IMR-90 (cell line): Measurements from ENCODE around the gene EXOC3L2.
A peak's percentile ranks its signal among the peaks of the same experiment; 100 is the strongest.

Experiments used
- MAFK ChIP-seq: IDR thresholded peaks from 2 replicates; pipeline ENCODE4 v1.6.1; 2012; ENCODE audit warnings: low read depth, low read length, improper control_type of control experiment
- MAZ ChIP-seq: IDR thresholded peaks from 2 replicates; pipeline ENCODE4 v1.6.1; 2012; ENCODE audit warnings: low read depth, mild to moderate bottlenecking, low read length, improper control_type of control experiment, moderate library complexity, borderline replicate concordance
- POLR2A ChIP-seq: IDR thresholded peaks from 2 replicates; pipeline ENCODE4 v1.6.1; 2012; ENCODE audit warnings: mild to moderate bottlenecking, low read depth, low read length
- RAD21 ChIP-seq: IDR thresholded peaks from 2 replicates; pipeline ENCODE4 v1.6.1; 2012; ENCODE audit warnings: low read length, improper control_type of control experiment
- RFX5 ChIP-seq: IDR thresholded peaks from 2 replicates; pipeline ENCODE4 v1.8.0; 2012; ENCODE audit warnings: low read depth, mild to moderate bottlenecking, low read length, moderate library complexity
- SMC3 ChIP-seq: fragments of 150-350 bp; IDR thresholded peaks from 2 replicates; pipeline ENCODE4 v1.6.1; 2016; ENCODE audit warnings: low read depth, mild to moderate bottlenecking, antibody characterized with exemption, low read length, moderate library complexity
- TF ChIP-seq, protein P1 (sequence below): conservative IDR thresholded peaks from 2 replicates; pipeline ENCODE4 v1.5.1; 2012; ENCODE audit warnings: mild to moderate bottlenecking, low read depth, low read length, improper control_type of control experiment
- TF ChIP-seq, protein P2 (sequence below): fragments of 150-350 bp; IDR thresholded peaks from 2 replicates; pipeline ENCODE4 v1.6.1; 2016; ENCODE audit warnings: low read depth, mild to moderate bottlenecking, low read length, moderate library complexity, borderline replicate concordance

GRCh38 chr19:45254044-45254531 is 8.9 kb upstream of the EXOC3L2 start:
- TF ChIP-seq POLR2A (no peak), RAD21 (no peak), MAFK (no peak), MAZ (no peak), RFX5 (no peak), SMC3 (no peak)
- TF ChIP-seq, protein P1, sequence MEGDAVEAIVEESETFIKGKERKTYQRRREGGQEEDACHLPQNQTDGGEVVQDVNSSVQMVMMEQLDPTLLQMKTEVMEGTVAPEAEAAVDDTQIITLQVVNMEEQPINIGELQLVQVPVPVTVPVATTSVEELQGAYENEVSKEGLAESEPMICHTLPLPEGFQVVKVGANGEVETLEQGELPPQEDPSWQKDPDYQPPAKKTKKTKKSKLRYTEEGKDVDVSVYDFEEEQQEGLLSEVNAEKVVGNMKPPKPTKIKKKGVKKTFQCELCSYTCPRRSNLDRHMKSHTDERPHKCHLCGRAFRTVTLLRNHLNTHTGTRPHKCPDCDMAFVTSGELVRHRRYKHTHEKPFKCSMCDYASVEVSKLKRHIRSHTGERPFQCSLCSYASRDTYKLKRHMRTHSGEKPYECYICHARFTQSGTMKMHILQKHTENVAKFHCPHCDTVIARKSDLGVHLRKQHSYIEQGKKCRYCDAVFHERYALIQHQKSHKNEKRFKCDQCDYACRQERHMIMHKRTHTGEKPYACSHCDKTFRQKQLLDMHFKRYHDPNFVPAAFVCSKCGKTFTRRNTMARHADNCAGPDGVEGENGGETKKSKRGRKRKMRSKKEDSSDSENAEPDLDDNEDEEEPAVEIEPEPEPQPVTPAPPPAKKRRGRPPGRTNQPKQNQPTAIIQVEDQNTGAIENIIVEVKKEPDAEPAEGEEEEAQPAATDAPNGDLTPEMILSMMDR: peak; percentile 28; the same call in 1 of the 2 replicates
- TF ChIP-seq, protein P2, sequence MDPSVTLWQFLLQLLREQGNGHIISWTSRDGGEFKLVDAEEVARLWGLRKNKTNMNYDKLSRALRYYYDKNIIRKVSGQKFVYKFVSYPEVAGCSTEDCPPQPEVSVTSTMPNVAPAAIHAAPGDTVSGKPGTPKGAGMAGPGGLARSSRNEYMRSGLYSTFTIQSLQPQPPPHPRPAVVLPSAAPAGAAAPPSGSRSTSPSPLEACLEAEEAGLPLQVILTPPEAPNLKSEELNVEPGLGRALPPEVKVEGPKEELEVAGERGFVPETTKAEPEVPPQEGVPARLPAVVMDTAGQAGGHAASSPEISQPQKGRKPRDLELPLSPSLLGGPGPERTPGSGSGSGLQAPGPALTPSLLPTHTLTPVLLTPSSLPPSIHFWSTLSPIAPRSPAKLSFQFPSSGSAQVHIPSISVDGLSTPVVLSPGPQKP: no peak
